ENCODE results near the gene DIPK2B. TPM values are rescaled to one million over a fixed set of nuclear protein-coding genes. Genes with fewer than 3 reads are reported as not detected.
A peak's percentile ranks its signal among the peaks of the same experiment; 100 is the strongest.

DIPK2B gene
- under 1 TPM in 4 of 8 experiments, not detected in 4; 0.14 to 0.38 (median 0.16) TPM for total RNA-seq

- WGBS, 10 experiments = 30 to 100% (median 45%) methylated on average over 1 to 7 of the region's 9 CpGs; no CpG with 5 or more reads in 7 of the 10 experiments
- Histone ChIP-seq H3K4me1 (replicated peaks in 1 of 2) (no peaks in the 10 kb centered on the region), H3K4me3 (no peak within 1 kb of the TSS), H3K27ac (no peak within 1 kb of the TSS)
- in situ Hi-C loops (cut with MboI; ENCODE audit: low pct_unique_long_range_greater_than_20kb in 2 of 9, low sequenced_read_pairs in 9 of 9, unreplicated experiment in 9 of 9) = no loop called here
- ATAC-seq (replicated peaks in 6 of 8) = no peak
Observed at GRCh38 chrX:45200741-45201234, at the start of gene DIPK2B. Gene DIPK2B, minus strand, starts transcription at chrX:45200876. Its CDS starts 50 bp downstream, at chrX:45200826.

GRCh38 chrX:45240301-45240700 lies 39.6 kb upstream of the DIPK2B start:
- Histone ChIP-seq H3K27ac (no peak overlapping the region), H3K4me1 (replicated peaks in 1 of 2) (no peaks in the 10 kb centered on the region), H3K4me3 (no peak overlapping the region)
- 29% methylated on average over 4 of the region's 4 CpGs; no CpG with 5 or more reads in 9 of the 10 experiments for WGBS, 10 experiments
- in situ Hi-C loops (cut with MboI; ENCODE audit: low pct_unique_long_range_greater_than_20kb in 2 of 9, low sequenced_read_pairs in 9 of 9, unreplicated experiment in 9 of 9) = no loop called here
- ATAC-seq (replicated peaks in 6 of 8) = no peak

GRCh38 chrX:45238489-45238888 lies 37.8 kb upstream of the DIPK2B start:
- WGBS, 10 experiments = 45 to 100% (median 100%) methylated on average over 1 of the region's 1 CpG; no CpG with 5 or more reads in 7 of the 10 experiments
- Histone ChIP-seq H3K27ac (no peak overlapping the region), H3K4me3 (no peak overlapping the region), H3K4me1 (replicated peaks in 1 of 2) (no peaks in the 10 kb centered on the region)
- ATAC-seq (replicated peaks in 6 of 8) = no peak
- in situ Hi-C loops (cut with MboI; ENCODE audit: low pct_unique_long_range_greater_than_20kb in 2 of 9, low sequenced_read_pairs in 9 of 9, unreplicated experiment in 9 of 9) = no loop called here

- H3K27ac ChIP-seq = no peak overlapping the region
- no peaks in the 10 kb centered on the region for H3K4me1 ChIP-seq (replicated peaks in 1 of 2)
- H3K4me3 ChIP-seq = no peak overlapping the region
- WGBS, 10 experiments = 17 to 40% (median 40%) methylated on average over 1 of the region's 2 CpGs; no CpG with 5 or more reads in 7 of the 10 experiments
- ATAC-seq (replicated peaks in 6 of 8) = no peak
- in situ Hi-C loops (cut with MboI; ENCODE audit: low pct_unique_long_range_greater_than_20kb in 2 of 9, low sequenced_read_pairs in 9 of 9, unreplicated experiment in 9 of 9) = no loop called here
Observed at GRCh38 chrX:45233531-45233930, 32.9 kb upstream of the DIPK2B start.

GRCh38 chrX:45232139-45232538 lies 31.5 kb upstream of the DIPK2B start:
- WGBS, 10 experiments = 0 to 79% (median 20%) methylated on average over 1 to 3 of the region's 3 CpGs; no CpG with 5 or more reads in 5 of the 10 experiments
- Histone ChIP-seq H3K4me3 (no peak overlapping the region), H3K27ac (no peak overlapping the region), H3K4me1 (replicated peaks in 1 of 2) (no peaks in the 10 kb centered on the region)
- ATAC-seq (replicated peaks in 6 of 8) = no peak
- in situ Hi-C loops (cut with MboI; ENCODE audit: low pct_unique_long_range_greater_than_20kb in 2 of 9, low sequenced_read_pairs in 9 of 9, unreplicated experiment in 9 of 9) = no loop called here

GRCh38 chrX:45230410-45230809 lies 29.7 kb upstream of the DIPK2B start:
- in situ Hi-C loops (cut with MboI; ENCODE audit: low pct_unique_long_range_greater_than_20kb in 2 of 9, low sequenced_read_pairs in 9 of 9, unreplicated experiment in 9 of 9) = no loop called here
- Histone ChIP-seq H3K27ac (no peak overlapping the region), H3K4me3 (no peak overlapping the region), H3K4me1 (replicated peaks in 1 of 2) (no peaks in the 10 kb centered on the region)
- 43 to 100% (median 100%) methylated on average over 1 of the region's 1 CpG; no CpG with 5 or more reads in 7 of the 10 experiments for WGBS, 10 experiments
- ATAC-seq (replicated peaks in 6 of 8) = no peak

- WGBS, 10 experiments = no CpG with 5 or more reads among the region's 6 CpGs
- ATAC-seq (replicated peaks in 6 of 8) = no peak
Observed at GRCh38 chrX:45229348-45229747, 28.7 kb upstream of the DIPK2B start.

GRCh38 chrX:45228126-45228525 lies 27.4 kb upstream of the DIPK2B start:
- Histone ChIP-seq H3K4me3 (no peak overlapping the region), H3K4me1 (replicated peaks in 1 of 2) (no peaks in the 10 kb centered on the region), H3K27ac (no peak overlapping the region)
- 45% methylated on average over 2 of the region's 4 CpGs; no CpG with 5 or more reads in 9 of the 10 experiments for WGBS, 10 experiments
- in situ Hi-C loops (cut with MboI; ENCODE audit: low pct_unique_long_range_greater_than_20kb in 2 of 9, low sequenced_read_pairs in 9 of 9, unreplicated experiment in 9 of 9) = no loop called here
- ATAC-seq (replicated peaks in 6 of 8) = no peak

More at GRCh38 chrX:45229348-45229747, 28.7 kb upstream of the DIPK2B start:
- Histone ChIP-seq H3K4me1 (replicated peaks in 1 of 2) (no peaks in the 10 kb centered on the region), H3K27ac (no peak overlapping the region), H3K4me3 (no peak overlapping the region)
- in situ Hi-C loops (cut with MboI; ENCODE audit: low pct_unique_long_range_greater_than_20kb in 2 of 9, low sequenced_read_pairs in 9 of 9, unreplicated experiment in 9 of 9) = no loop called here

- in situ Hi-C loops (cut with MboI; ENCODE audit: low pct_unique_long_range_greater_than_20kb in 2 of 9, low sequenced_read_pairs in 9 of 9, unreplicated experiment in 9 of 9) = no loop called here
- no peak for ATAC-seq (replicated peaks in 6 of 8)
- Histone ChIP-seq H3K4me1 (replicated peaks in 1 of 2) (no peaks in the 10 kb centered on the region), H3K27ac (no peak overlapping the region), H3K4me3 (no peak overlapping the region)
Observed at GRCh38 chrX:45208121-45208856, 7.6 kb upstream of the DIPK2B start.

GRCh38 chrX:45202171-45202570 lies 1.5 kb upstream of the DIPK2B start:
- 0 to 100% (median 40%) methylated on average over 1 of the region's 1 CpG; no CpG with 5 or more reads in 5 of the 10 experiments for WGBS, 10 experiments
- no peaks in the 10 kb centered on the region for H3K4me1 ChIP-seq (replicated peaks in 1 of 2)
- in situ Hi-C loops (cut with MboI; ENCODE audit: low pct_unique_long_range_greater_than_20kb in 2 of 9, low sequenced_read_pairs in 9 of 9, unreplicated experiment in 9 of 9) = no loop called here
- peak in 3 of 8 experiments; percentile 18 to 49 (median 21) for ATAC-seq (replicated peaks in 6 of 8)
- H3K27ac ChIP-seq = no peak overlapping the region
- H3K4me3 ChIP-seq = no peak overlapping the region

GRCh38 chrX:45198706-45199105 lies 2.0 kb downstream of the DIPK2B start:
- H3K4me1 ChIP-seq (replicated peaks in 1 of 2) = no peaks in the 10 kb centered on the region
- in situ Hi-C loops (cut with MboI; ENCODE audit: low pct_unique_long_range_greater_than_20kb in 2 of 9, low sequenced_read_pairs in 9 of 9, unreplicated experiment in 9 of 9) = no loop called here
- WGBS, 10 experiments = 40 to 100% (median 80%) methylated on average over 1 to 2 of the region's 4 CpGs; no CpG with 5 or more reads in 3 of the 10 experiments
- H3K27ac ChIP-seq = no peak overlapping the region
- H3K4me3 ChIP-seq = no peak overlapping the region
- no peak for ATAC-seq (replicated peaks in 6 of 8)

- ATAC-seq (replicated peaks in 6 of 8) = no peak
- in situ Hi-C loops (cut with MboI; ENCODE audit: low pct_unique_long_range_greater_than_20kb in 2 of 9, low sequenced_read_pairs in 9 of 9, unreplicated experiment in 9 of 9) = no loop called here
- H3K27ac ChIP-seq = no peak overlapping the region
Observed at GRCh38 chrX:45198301-45198700, 2.4 kb downstream of the DIPK2B start.

GRCh38 chrX:45196701-45197100 lies 4.0 kb downstream of the DIPK2B start:
- no peak overlapping the region for H3K27ac ChIP-seq
- ATAC-seq (replicated peaks in 6 of 8) = no peak
- WGBS, 10 experiments = 13 to 100% (median 15%) methylated on average over 1 of the region's 2 CpGs; no CpG with 5 or more reads in 6 of the 10 experiments
- H3K4me3 ChIP-seq = no peak overlapping the region
- in situ Hi-C loops (cut with MboI; ENCODE audit: low pct_unique_long_range_greater_than_20kb in 2 of 9, low sequenced_read_pairs in 9 of 9, unreplicated experiment in 9 of 9) = no loop called here
- H3K4me1 ChIP-seq (replicated peaks in 1 of 2) = no peaks in the 10 kb centered on the region

More at GRCh38 chrX:45198301-45198700, 2.4 kb downstream of the DIPK2B start:
- Histone ChIP-seq H3K4me1 (replicated peaks in 1 of 2) (no peaks in the 10 kb centered on the region), H3K4me3 (no peak overlapping the region)
- 40 to 90% (median 58%) methylated on average over 1 to 3 of the region's 3 CpGs; no CpG with 5 or more reads in 6 of the 10 experiments for WGBS, 10 experiments

All from motor neuron (in vitro differentiated cells).